CD4-positive, CD25-positive, alpha-beta regulatory T cell (primary cell): ENCODE data around the gene RPS19BP1. TPM values are rescaled to one million over a fixed set of nuclear protein-coding genes. Genes with fewer than 3 reads are reported as not detected.

Source experiments
- ATAC-seq, 2 donors: fragments of 150-1000 bp; cut with Tn5 transposase; one replicate each; pipeline ENCODE4 v1.10.0; 2021; ENCODE audit warnings: low read depth in 2 of 2, moderate number of reproducible peaks in 2 of 2, moderate library complexity in 1 of 2
- DNase-seq, 3 donors: peaks; one replicate each; pipeline versions ENCODE4 v3.0.0 to v3.0.0-alpha.2; 2012 to 2022; ENCODE audit warnings: mixed read lengths in 1 of 3
- H3K27ac ChIP-seq: one replicate; pipeline ENCODE4 v1.7.0; 2013; ENCODE audit warnings: mild to moderate bottlenecking, low read length; ENCODE audit not compliant: insufficient read depth, poor library complexity, severe bottlenecking
- H3K27me3 ChIP-seq: one replicate; pipeline ENCODE4 v1.7.0; 2013; ENCODE audit warnings: low read length; ENCODE audit not compliant: control insufficient read depth, insufficient read depth
- H3K36me3 ChIP-seq: one replicate; pipeline ENCODE4 v1.7.0; 2013; ENCODE audit warnings: mild to moderate bottlenecking, low read length, moderate library complexity; ENCODE audit not compliant: control insufficient read depth, insufficient read depth
- H3K4me1 ChIP-seq: 2 replicates; pipeline ENCODE4 v1.7.0; 2013; ENCODE audit warnings: mild to moderate bottlenecking, low read length; ENCODE audit not compliant: insufficient read depth, control insufficient read depth, poor library complexity, severe bottlenecking
- H3K4me3 ChIP-seq: one replicate; pipeline ENCODE4 v1.7.0; 2013; ENCODE audit warnings: low read depth, mild to moderate bottlenecking, low read length, moderate library complexity
- H3K9me3 ChIP-seq, 2 experiments: 1 replicate in 1 of 2; 2 replicates in 1 of 2; pipeline ENCODE4 v1.7.0; 2013; ENCODE audit warnings: low read length in 2 of 2, mild to moderate bottlenecking in 1 of 2, moderate library complexity in 1 of 2; ENCODE audit not compliant: control insufficient read depth in 2 of 2
- H3K27ac Mint-ChIP-seq, 3 donors: one replicate each; pipeline ENCODE4 v1.8.0; 2020 to 2022; ENCODE audit warnings: mild to moderate bottlenecking in 3 of 3, mixed read lengths in 3 of 3, moderate library complexity in 2 of 3
- H3K27me3 Mint-ChIP-seq: one replicate; pipeline ENCODE4 v1.8.0; 2022; ENCODE audit warnings: mild to moderate bottlenecking, mixed read lengths
- H3K36me3 Mint-ChIP-seq: one replicate; pipeline ENCODE4 v1.8.0; 2020; ENCODE audit warnings: mixed read lengths
- H3K4me1 Mint-ChIP-seq, 4 donors: one replicate each; pipeline ENCODE4 v1.8.0; 2020 to 2022; ENCODE audit warnings: mixed read lengths in 4 of 4, mild to moderate bottlenecking in 1 of 4
- H3K4me3 Mint-ChIP-seq, 4 donors: one replicate each; pipeline ENCODE4 v1.8.0; 2020 to 2022; ENCODE audit warnings: mild to moderate bottlenecking in 4 of 4, mixed read lengths in 4 of 4, moderate library complexity in 3 of 4
- H3K9me3 Mint-ChIP-seq, 7 donors: one replicate each; pipeline ENCODE4 v1.8.0; 2020 to 2022; ENCODE audit warnings: mixed read lengths in 7 of 7, mild to moderate bottlenecking in 3 of 7, moderate library complexity in 2 of 7
- polyA plus RNA-seq, 4 donors: library from polyadenylated mRNA; unstranded; fragments of 300-500 nt; fragmentation: Illumina TruSeq; gene quantifications; one replicate each; pipeline ENCODE4 v1.2.3, GENCODE V29; 2021
- total RNA-seq: library from RNA; stranded (reverse); gene quantifications from one replicate; pipeline ENCODE4 v1.2.3, GENCODE V29; 2022

RPS19BP1 gene
- total and polyA plus RNA-seq, 5 donors from 2014 or later, result 42.9 to 117 (median 105) TPM

GRCh38 chr22:39490966-39491680, 41.4 kb downstream of the RPS19BP1 start:
- no peak overlapping the region for H3K27ac ChIP-seq
- no peak for DNase-seq
- H3K4me3 ChIP-seq, result no peak overlapping the region
- ATAC-seq, result no peak
- no peaks in the 10 kb centered on the region for H3K36me3 ChIP-seq
- no peaks in the 10 kb centered on the region for H3K27me3 ChIP-seq
- no peak overlapping the region for H3K27ac Mint-ChIP-seq
- no peaks in the 10 kb centered on the region for H3K36me3 Mint-ChIP-seq
- peaks cover 0 to 12% (median 9%) of the 10 kb centered on the region in 4 donors for H3K4me1 Mint-ChIP-seq
- H3K27me3 Mint-ChIP-seq, result peaks cover 5% of the 10 kb centered on the region
- H3K9me3 Mint-ChIP-seq, result no peaks in the 10 kb centered on the region
- H3K4me1 ChIP-seq, result no peaks in the 10 kb centered on the region
- peak overlapping the region in 1 of 4 donors; percentile 45 for H3K4me3 Mint-ChIP-seq
- no peaks in the 10 kb centered on the region for H3K9me3 ChIP-seq

GRCh38 chr22:39490135-39490798, 42.3 kb downstream of the RPS19BP1 start:
- H3K4me1 Mint-ChIP-seq, result peaks cover 0 to 12% (median 8%) of the 10 kb centered on the region in 4 donors
- DNase-seq, result peak; percentile 63 to 86 (median 71)
- ATAC-seq, result peak; percentile 94 to 98
- Histone ChIP-seq H3K9me3 (no peaks in the 10 kb centered on the region), H3K36me3 (no peaks in the 10 kb centered on the region), H3K4me1 (no peaks in the 10 kb centered on the region), H3K4me3 (no peak overlapping the region), H3K27me3 (no peaks in the 10 kb centered on the region), H3K27ac (no peak overlapping the region)
- no peaks in the 10 kb centered on the region for H3K36me3 Mint-ChIP-seq
- H3K9me3 Mint-ChIP-seq, result no peaks in the 10 kb centered on the region
- H3K4me3 Mint-ChIP-seq, result no peak overlapping the region
- peaks cover 5% of the 10 kb centered on the region for H3K27me3 Mint-ChIP-seq
- H3K27ac Mint-ChIP-seq, result peak overlapping the region in 2 of 3 donors; percentile 48 to 69

GRCh38 chr22:39489094-39490068, 43.2 kb downstream of the RPS19BP1 start:
- DNase-seq (no peak), ATAC-seq (no peak)
- Mint-ChIP-seq H3K36me3 (no peaks in the 10 kb centered on the region), H3K9me3 (no peaks in the 10 kb centered on the region), H3K27ac (peak overlapping the region in 1 of 3 donors; percentile 69), H3K27me3 (peaks cover 5% of the 10 kb centered on the region), H3K4me1 (peaks cover 0 to 12% (median 8%) of the 10 kb centered on the region in 4 donors), H3K4me3 (no peak overlapping the region)
- Histone ChIP-seq H3K4me3 (no peak overlapping the region), H3K27me3 (no peaks in the 10 kb centered on the region), H3K9me3 (no peaks in the 10 kb centered on the region), H3K36me3 (no peaks in the 10 kb centered on the region), H3K4me1 (no peaks in the 10 kb centered on the region), H3K27ac (no peak overlapping the region)

GRCh38 chr22:39488563-39489083, 43.9 kb downstream of the RPS19BP1 start:
- no peak for ATAC-seq
- no peak overlapping the region for H3K4me3 Mint-ChIP-seq
- Histone ChIP-seq H3K27ac (no peak overlapping the region), H3K4me1 (no peaks in the 10 kb centered on the region), H3K4me3 (no peak overlapping the region), H3K9me3 (no peaks in the 10 kb centered on the region), H3K27me3 (no peaks in the 10 kb centered on the region), H3K36me3 (no peaks in the 10 kb centered on the region)
- H3K36me3 Mint-ChIP-seq, result no peaks in the 10 kb centered on the region
- H3K27me3 Mint-ChIP-seq, result peaks cover 5% of the 10 kb centered on the region
- no peak for DNase-seq
- H3K4me1 Mint-ChIP-seq, result peaks cover 0 to 12% (median 7%) of the 10 kb centered on the region in 4 donors
- H3K9me3 Mint-ChIP-seq, result no peaks in the 10 kb centered on the region
- no peak overlapping the region for H3K27ac Mint-ChIP-seq

- H3K27ac ChIP-seq, result no peak overlapping the region
- DNase-seq, result no peak
- H3K9me3 ChIP-seq, result no peaks in the 10 kb centered on the region
- H3K9me3 Mint-ChIP-seq, result no peaks in the 10 kb centered on the region
- H3K4me3 Mint-ChIP-seq, result no peak overlapping the region
- no peaks in the 10 kb centered on the region for H3K4me1 ChIP-seq
- ATAC-seq, result no peak
- no peaks in the 10 kb centered on the region for H3K36me3 Mint-ChIP-seq
- H3K27ac Mint-ChIP-seq, result no peak overlapping the region
- H3K4me3 ChIP-seq, result no peak overlapping the region
- H3K27me3 ChIP-seq, result no peaks in the 10 kb centered on the region
- no peaks in the 10 kb centered on the region for H3K36me3 ChIP-seq
- H3K4me1 Mint-ChIP-seq, result peaks cover 0 to 8% (median 6%) of the 10 kb centered on the region in 4 donors
- H3K27me3 Mint-ChIP-seq, result peaks cover 5% of the 10 kb centered on the region
These were observed 44.6 kb downstream of the RPS19BP1 start for GRCh38 chr22:39487826-39488520.

GRCh38 chr22:39486951-39487825, 45.4 kb downstream of the RPS19BP1 start:
- no peaks in the 10 kb centered on the region for H3K36me3 Mint-ChIP-seq
- Histone ChIP-seq H3K27ac (no peak overlapping the region), H3K9me3 (no peaks in the 10 kb centered on the region), H3K4me1 (no peaks in the 10 kb centered on the region), H3K36me3 (no peaks in the 10 kb centered on the region), H3K4me3 (no peak overlapping the region), H3K27me3 (no peaks in the 10 kb centered on the region)
- H3K27me3 Mint-ChIP-seq, result peaks cover 5% of the 10 kb centered on the region
- peaks cover 0 to 8% (median 6%) of the 10 kb centered on the region in 4 donors for H3K4me1 Mint-ChIP-seq
- H3K4me3 Mint-ChIP-seq, result no peak overlapping the region
- DNase-seq (no peak), ATAC-seq (no peak)
- no peaks in the 10 kb centered on the region for H3K9me3 Mint-ChIP-seq
- no peak overlapping the region for H3K27ac Mint-ChIP-seq
